Right cardiac atrium (tissue), 5 donors: ENCODE measurements around the gene MCF2L2. TPM values are rescaled to one million over a fixed set of nuclear protein-coding genes. Genes with fewer than 3 reads are reported as not detected.

Source experiments
- ATAC-seq, 2 donors: fragments of 200-7000 bp; cut with Tn5 transposase; one replicate each; pipeline versions ENCODE4 v1.8.0 to v1.9.1; 2020; ENCODE audit warnings: moderate library complexity in 2 of 2, mild to moderate bottlenecking in 1 of 2
- DNase-seq, 3 donors: peaks; one replicate each; pipeline ENCODE4 v3.0.0-alpha.2; 2020
- H3K27ac ChIP-seq: one replicate; pipeline ENCODE4 v1.5.1; 2013; ENCODE audit warnings: mild to moderate bottlenecking, low read length, control low read depth, moderate library complexity
- H3K27me3 ChIP-seq: one replicate; pipeline ENCODE4 v1.6.1; 2013; ENCODE audit not compliant: control insufficient read depth, insufficient read depth
- H3K4me1 ChIP-seq: one replicate; pipeline ENCODE4 v1.6.1; 2013; ENCODE audit warnings: low read length; ENCODE audit not compliant: control insufficient read depth, insufficient read depth
- H3K4me3 ChIP-seq: one replicate; pipeline ENCODE4 v1.5.1; 2013; ENCODE audit warnings: low read length, control low read depth
- H3K9me3 ChIP-seq: one replicate; pipeline ENCODE4 v1.6.1; 2013; ENCODE audit warnings: low read length; ENCODE audit not compliant: control insufficient read depth
- WGBS: extraction: QIAGEN DNeasy Blood & Tissue Kit; methylation state at CpG from one replicate; pipeline ENCODE4 v1.1.7; 2013; 5-methylcytosine and 5-hydroxymethylcytosine counted together
- intact Hi-C, 4 donors: fragments of 100-400 bp; cut with DNase I; formaldehyde crosslinking; loops; one replicate each; pipeline versions ENCODE4 v1.11.0 to v1.14.0; 2022 to 2023
- polyA plus RNA-seq: library from polyadenylated mRNA; stranded (reverse); fragments of 200-250 nt; gene quantifications from one replicate; pipeline ENCODE4 v1.2.3, GENCODE V29; 2013
- total RNA-seq, 4 donors: library from RNA; stranded (reverse); fragmentation: NEBNext Ultra II Directional; extraction: Animal tissue kit (Norgen Biotek cat#: 25700); gene quantifications; one replicate each; pipeline ENCODE4 v1.2.1, GENCODE V29; 2021
- donor health status: healthy with polysubstance abuse.
- donor health status: DM: no; HTN: yes; CAD: no.
- donor health status: DM: no; HTN: no; CAD: no.
- donor health status: DM: no; HTN: yes; CAD: no; lungs with severe emphysema.
- donor health status: DM: yes; HTN: yes; CAD: no.

Gene MCF2L2
- total and polyA plus RNA-seq, 5 donors = 0.07 to 0.32 (median 0.23) TPM; not detected in 2

DNA sequence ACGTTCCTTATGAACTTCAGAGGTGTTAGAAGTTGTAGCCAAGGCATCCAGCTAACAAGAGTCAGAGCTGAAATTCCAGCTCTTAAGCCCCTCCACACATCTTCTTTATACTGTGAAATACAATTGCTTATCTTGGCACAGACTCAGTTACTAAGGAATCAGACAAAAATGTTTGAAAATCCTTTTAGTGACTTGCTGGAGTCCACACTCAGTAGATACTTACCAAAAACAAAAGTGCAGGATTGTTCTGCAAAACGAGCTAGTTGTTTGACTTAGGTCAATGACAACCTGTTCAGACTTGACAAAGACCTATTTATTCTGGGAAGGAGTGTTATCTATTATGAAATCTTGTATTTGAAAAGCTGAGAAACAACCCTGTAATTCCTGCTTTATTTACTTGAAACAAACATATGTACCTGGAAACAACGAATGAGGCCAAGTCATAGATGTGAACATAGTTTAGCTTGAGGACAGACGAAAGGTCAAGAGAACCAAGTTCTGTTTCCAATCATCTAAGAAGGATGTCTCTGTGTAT is 136.9 kb downstream of the MCF2L2 start:
- intact Hi-C loops = no loop called here
- Histone ChIP-seq H3K27ac (no peak overlapping the region), H3K27me3 (no peaks in the 10 kb centered on the region), H3K4me3 (no peak overlapping the region), H3K4me1 (no peaks in the 10 kb centered on the region), H3K9me3 (no peaks in the 10 kb centered on the region)
- ATAC-seq = no peak
- 69% methylated on average over 4 of the region's 4 CpGs for WGBS
- no peak for DNase-seq

GRCh38 chr3:183290216-183290615 is 138.2 kb downstream of the MCF2L2 start:
- 100% methylated on average over 2 of the region's 2 CpGs for WGBS

GRCh38 chr3:183288117-183288516 is 140.3 kb downstream of the MCF2L2 start:
- intact Hi-C loops = no loop called here
- Histone ChIP-seq H3K27me3 (no peaks in the 10 kb centered on the region), H3K27ac (no peak overlapping the region), H3K9me3 (no peaks in the 10 kb centered on the region), H3K4me1 (peaks cover 2% of the 10 kb centered on the region), H3K4me3 (no peak overlapping the region)
- ATAC-seq (no peak), DNase-seq (no peak)
- WGBS = 92% methylated on average over 2 of the region's 2 CpGs

More at GRCh38 chr3:183290216-183290615, 138.2 kb downstream of the MCF2L2 start:
- Histone ChIP-seq H3K27ac (no peak overlapping the region), H3K4me1 (peaks cover 2% of the 10 kb centered on the region), H3K4me3 (no peak overlapping the region), H3K9me3 (no peaks in the 10 kb centered on the region), H3K27me3 (no peaks in the 10 kb centered on the region)
- DNase-seq (no peak), ATAC-seq (no peak)
- intact Hi-C loops = no loop called here

- ATAC-seq = peak; percentile 48 to 81
- DNase-seq = no peak
- no peaks in the 10 kb centered on the region for H3K27me3 ChIP-seq
- intact Hi-C loops = no loop called here
- 60% methylated on average over 9 of the region's 9 CpGs for WGBS
- no peak overlapping the region for H3K4me3 ChIP-seq
- H3K27ac ChIP-seq = peak overlapping the region; percentile 62
- H3K9me3 ChIP-seq = no peaks in the 10 kb centered on the region
- H3K4me1 ChIP-seq = peaks cover 2% of the 10 kb centered on the region
Measured at GRCh38 chr3:183287301-183287971, 141.0 kb downstream of the MCF2L2 start.

DNA sequence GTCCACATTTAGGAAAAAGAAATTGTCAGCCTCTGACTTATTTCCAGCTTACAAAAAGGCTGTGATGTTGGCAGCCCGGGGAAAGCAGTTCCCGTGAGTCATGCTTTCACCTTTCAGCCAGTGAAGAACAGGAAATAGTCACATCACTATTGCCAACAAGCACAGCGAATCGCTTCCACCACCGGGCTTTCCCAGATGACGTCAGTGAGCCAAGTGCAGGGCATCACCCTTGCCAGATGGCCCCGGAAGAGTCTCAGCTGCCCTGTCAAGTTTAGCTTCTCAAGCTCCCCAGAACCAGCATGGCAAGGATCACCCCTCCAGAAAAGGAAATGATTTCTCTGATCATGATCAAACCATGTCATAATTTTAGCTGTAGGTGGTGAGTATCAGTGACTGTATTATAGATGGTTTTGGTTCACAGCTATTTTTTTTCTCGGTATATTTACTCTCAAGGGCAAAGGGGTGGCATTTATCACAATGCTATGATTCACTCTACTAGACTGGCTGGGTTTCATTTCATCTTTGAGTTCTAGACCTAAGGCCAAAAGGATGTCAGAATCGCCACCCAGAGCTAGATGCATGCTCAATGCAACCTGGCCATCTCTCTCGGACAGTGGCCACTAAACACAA is 142.5 kb downstream of the MCF2L2 start:
- Histone ChIP-seq H3K9me3 (no peaks in the 10 kb centered on the region), H3K27me3 (no peaks in the 10 kb centered on the region), H3K4me1 (peaks cover 2% of the 10 kb centered on the region), H3K4me3 (no peak overlapping the region), H3K27ac (no peak overlapping the region)
- intact Hi-C loops = no loop called here
- WGBS = 22% methylated on average over 10 of the region's 10 CpGs
- DNase-seq (peak; percentile 80 to 88 (median 84)), ATAC-seq (peak; percentile 91 to 98)

- no peak overlapping the region for H3K4me3 ChIP-seq
- intact Hi-C loops = no loop called here
- ATAC-seq = peak in 1 of 2 donors; percentile 29
Measured at GRCh38 chr3:183285318-183285717, 143.1 kb downstream of the MCF2L2 start.

DNA sequence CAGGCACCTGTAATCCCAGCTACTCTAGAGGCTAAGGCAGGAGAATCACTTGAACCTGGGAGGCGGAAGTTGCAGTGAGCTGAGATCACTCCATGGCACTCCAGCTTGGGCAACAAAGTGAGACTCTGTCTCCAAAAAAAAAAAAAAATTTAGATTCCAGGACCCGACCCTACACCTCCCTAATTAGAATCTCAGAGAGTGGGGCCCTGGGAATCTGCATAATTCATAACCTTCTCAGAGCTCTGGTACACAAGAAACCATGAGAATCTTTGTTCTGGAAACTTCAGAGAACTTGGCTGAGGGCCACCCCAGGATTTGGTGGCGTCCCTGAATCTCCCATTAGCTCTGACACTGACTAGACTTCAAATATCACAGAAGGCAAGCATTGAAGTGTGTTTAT is 143.8 kb downstream of the MCF2L2 start:
- no peak overlapping the region for H3K27ac ChIP-seq
- intact Hi-C loops = no loop called here
- H3K4me1 ChIP-seq = peaks cover 2% of the 10 kb centered on the region
- 81% methylated on average over 3 of the region's 3 CpGs for WGBS
- no peak overlapping the region for H3K4me3 ChIP-seq
- DNase-seq = no peak
- no peaks in the 10 kb centered on the region for H3K27me3 ChIP-seq
- no peak for ATAC-seq
- no peaks in the 10 kb centered on the region for H3K9me3 ChIP-seq

More at GRCh38 chr3:183285318-183285717, 143.1 kb downstream of the MCF2L2 start:
- no peaks in the 10 kb centered on the region for H3K27me3 ChIP-seq
- DNase-seq = no peak
- WGBS = 65% methylated on average over 1 of the region's 1 CpG
- no peaks in the 10 kb centered on the region for H3K9me3 ChIP-seq
- peaks cover 2% of the 10 kb centered on the region for H3K4me1 ChIP-seq
- H3K27ac ChIP-seq = peak overlapping the region; percentile 62

DNA sequence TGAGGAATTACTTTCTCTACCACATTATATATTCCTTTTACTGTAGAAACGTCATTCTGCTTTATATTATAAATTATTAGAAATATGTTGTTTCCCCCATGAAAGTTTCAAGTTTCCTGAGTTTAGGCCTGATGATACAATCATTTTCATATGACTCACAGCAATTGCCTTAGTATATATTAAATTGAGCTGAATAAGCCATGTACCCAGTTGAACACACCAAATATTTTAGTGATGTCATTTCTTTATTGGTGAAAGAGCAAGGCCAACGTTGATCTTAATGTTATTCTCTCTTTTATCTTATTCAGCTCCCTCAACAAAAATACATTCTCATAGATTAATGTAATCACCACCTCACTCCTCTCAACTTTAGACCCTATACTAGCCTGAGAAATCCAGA is 144.5 kb downstream of the MCF2L2 start:
- no peaks in the 10 kb centered on the region for H3K27me3 ChIP-seq
- ATAC-seq (no peak), DNase-seq (no peak)
- H3K4me1 ChIP-seq = peaks cover 2% of the 10 kb centered on the region
- WGBS = 79% methylated on average over 2 of the region's 2 CpGs
- intact Hi-C loops = no loop called here
- no peak overlapping the region for H3K27ac ChIP-seq
- no peak overlapping the region for H3K4me3 ChIP-seq
- no peaks in the 10 kb centered on the region for H3K9me3 ChIP-seq

DNA sequence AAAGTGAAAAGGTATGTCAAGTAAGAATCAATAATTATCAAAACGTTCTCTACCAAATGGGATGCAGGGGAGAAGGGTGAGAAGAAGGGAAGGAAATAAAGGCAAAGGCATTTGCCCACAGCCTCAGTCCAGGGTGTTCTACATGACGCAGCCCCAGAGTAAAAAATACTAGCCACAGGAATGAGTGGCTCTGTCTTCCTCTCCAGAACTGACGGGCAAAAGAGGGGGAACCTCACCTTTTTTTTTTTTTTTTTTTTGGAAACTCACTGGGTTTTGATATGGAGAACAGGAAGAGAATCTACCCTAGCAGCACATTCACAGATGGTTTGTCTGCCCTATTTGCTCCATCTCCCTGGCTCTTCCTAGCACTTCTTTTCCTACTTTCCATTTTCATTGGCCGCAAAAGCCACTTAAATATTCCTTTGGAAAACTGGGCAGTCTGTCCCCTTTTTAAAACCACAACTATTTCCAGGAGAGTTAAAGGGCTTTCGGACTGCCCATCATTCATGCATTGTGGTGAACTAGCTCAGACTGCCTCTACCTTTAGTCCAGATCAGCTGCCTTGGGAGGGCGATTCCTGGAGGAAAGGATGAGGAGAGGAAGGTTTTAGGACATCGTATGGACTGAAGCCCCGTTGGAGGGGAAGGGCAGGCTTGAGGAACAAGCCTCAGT is 147.2 kb downstream of the MCF2L2 start:
- Histone ChIP-seq H3K4me3 (no peak overlapping the region), H3K4me1 (peaks cover 2% of the 10 kb centered on the region), H3K9me3 (no peaks in the 10 kb centered on the region), H3K27ac (no peak overlapping the region), H3K27me3 (no peaks in the 10 kb centered on the region)
- no peak for ATAC-seq
- no peak for DNase-seq
- 85% methylated on average over 8 of the region's 8 CpGs for WGBS
- intact Hi-C loops = no loop called here

- DNase-seq = no peak
- intact Hi-C loops = no loop called here
- H3K27ac ChIP-seq = no peak overlapping the region
- no peaks in the 10 kb centered on the region for H3K4me1 ChIP-seq
- no peak overlapping the region for H3K4me3 ChIP-seq
- no peaks in the 10 kb centered on the region for H3K27me3 ChIP-seq
- no peak for ATAC-seq
- no peaks in the 10 kb centered on the region for H3K9me3 ChIP-seq
- WGBS = 86% methylated on average over 3 of the region's 3 CpGs
Measured at GRCh38 chr3:183279371-183279770, 149.0 kb downstream of the MCF2L2 start.

- intact Hi-C loops = no loop called here
- DNase-seq (no peak), ATAC-seq (no peak)
- Histone ChIP-seq H3K4me1 (no peaks in the 10 kb centered on the region), H3K27me3 (no peaks in the 10 kb centered on the region), H3K4me3 (no peak overlapping the region), H3K9me3 (no peaks in the 10 kb centered on the region), H3K27ac (no peak overlapping the region)
- WGBS = 94% methylated on average over 4 of the region's 4 CpGs
Measured at GRCh38 chr3:183278479-183279088, 149.8 kb downstream of the MCF2L2 start.
